ENCODE data around the gene USP2.

DNA sequence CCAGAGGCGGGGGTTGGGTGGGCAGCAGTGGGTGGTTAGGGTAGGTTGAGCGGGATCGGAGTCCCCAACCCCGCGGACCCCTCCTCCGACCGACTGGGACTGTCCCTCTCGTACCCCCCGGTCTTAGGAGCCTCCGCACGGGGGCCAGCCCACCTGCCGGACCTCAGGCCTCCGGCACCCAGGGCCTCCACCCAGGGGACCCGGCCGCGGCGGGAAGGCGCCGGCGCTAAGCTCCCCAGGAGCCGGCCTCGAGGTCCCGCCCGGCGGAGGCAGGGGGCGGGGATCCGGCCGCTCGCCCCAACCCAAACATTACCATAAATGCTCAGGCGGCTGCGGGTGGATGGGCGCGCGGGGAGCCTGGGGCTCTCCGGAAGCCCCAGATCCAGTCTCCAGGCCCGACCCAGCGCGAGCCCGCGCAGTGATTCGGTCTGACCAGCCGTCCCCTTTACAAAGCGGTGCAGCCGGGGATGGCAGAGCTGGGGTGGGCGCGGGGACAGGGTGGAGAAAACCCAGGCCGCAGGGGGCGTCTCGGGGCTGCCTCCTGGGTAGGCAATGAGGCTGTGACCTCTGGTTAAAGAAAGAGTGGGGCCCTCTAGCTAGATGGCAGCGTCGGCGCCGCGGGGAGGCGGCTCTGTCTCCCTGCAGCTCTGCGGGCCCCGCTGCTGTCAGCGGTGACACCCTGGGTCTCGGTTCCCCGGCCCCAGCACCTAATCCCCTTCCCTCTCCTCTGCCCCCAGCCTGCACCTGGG lies 60.5 kb downstream of the USP2 start:
- TF ChIP-seq, protein P1, sequence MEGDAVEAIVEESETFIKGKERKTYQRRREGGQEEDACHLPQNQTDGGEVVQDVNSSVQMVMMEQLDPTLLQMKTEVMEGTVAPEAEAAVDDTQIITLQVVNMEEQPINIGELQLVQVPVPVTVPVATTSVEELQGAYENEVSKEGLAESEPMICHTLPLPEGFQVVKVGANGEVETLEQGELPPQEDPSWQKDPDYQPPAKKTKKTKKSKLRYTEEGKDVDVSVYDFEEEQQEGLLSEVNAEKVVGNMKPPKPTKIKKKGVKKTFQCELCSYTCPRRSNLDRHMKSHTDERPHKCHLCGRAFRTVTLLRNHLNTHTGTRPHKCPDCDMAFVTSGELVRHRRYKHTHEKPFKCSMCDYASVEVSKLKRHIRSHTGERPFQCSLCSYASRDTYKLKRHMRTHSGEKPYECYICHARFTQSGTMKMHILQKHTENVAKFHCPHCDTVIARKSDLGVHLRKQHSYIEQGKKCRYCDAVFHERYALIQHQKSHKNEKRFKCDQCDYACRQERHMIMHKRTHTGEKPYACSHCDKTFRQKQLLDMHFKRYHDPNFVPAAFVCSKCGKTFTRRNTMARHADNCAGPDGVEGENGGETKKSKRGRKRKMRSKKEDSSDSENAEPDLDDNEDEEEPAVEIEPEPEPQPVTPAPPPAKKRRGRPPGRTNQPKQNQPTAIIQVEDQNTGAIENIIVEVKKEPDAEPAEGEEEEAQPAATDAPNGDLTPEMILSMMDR (conservative IDR thresholded peaks at IDR 0.05 in 1 of 2, IDR thresholded peaks at IDR 0.05 in 1 of 2; ENCODE audit: extremely low read depth in 1 of 2, insufficient read depth in 1 of 2, low read depth in 1 of 2, low read length in 2 of 2): no peak
- no peak for TF ChIP-seq EZH2 (IDR thresholded peaks at IDR 0.05; ENCODE audit: borderline replicate concordance, low read length)

All from mammary epithelial cell (primary cell).